T-helper 1 cell treated with Interleukin-12 subunit alpha and Interleukin-12 subunit beta and Interleukin-4 antibody, amounts not matched to agents 30 μg/mL and 1 μg/mL, for 36 hours (primary cell): ENCODE data around the gene RECQL5.
"Not testable (repeated sequence)": the region's sequence is repeated elsewhere in the genome, so short reads cannot be mapped to it uniquely, and the experiment has no call there.

ENCODE experiments used
- H3K27ac Mint-ChIP-seq: one replicate; pipeline ENCODE4 v1.8.0; 2021; ENCODE audit warnings: mild to moderate bottlenecking, mixed read lengths
- H3K27me3 Mint-ChIP-seq: one replicate; pipeline ENCODE4 v1.8.0; 2021; ENCODE audit warnings: low read depth, mixed read lengths
- H3K36me3 Mint-ChIP-seq: one replicate; pipeline ENCODE4 v1.8.0; 2021; ENCODE audit warnings: low read depth, mixed read lengths
- H3K4me1 Mint-ChIP-seq: one replicate; pipeline ENCODE4 v1.8.0; 2021; ENCODE audit warnings: low read depth, mixed read lengths
- H3K4me3 Mint-ChIP-seq: one replicate; pipeline ENCODE4 v1.8.0; 2021; ENCODE audit warnings: mild to moderate bottlenecking, moderate library complexity, mixed read lengths
- H3K9me3 Mint-ChIP-seq: one replicate; pipeline ENCODE4 v1.8.0; 2021; ENCODE audit warnings: mixed read lengths

RECQL5 gene

DNA sequence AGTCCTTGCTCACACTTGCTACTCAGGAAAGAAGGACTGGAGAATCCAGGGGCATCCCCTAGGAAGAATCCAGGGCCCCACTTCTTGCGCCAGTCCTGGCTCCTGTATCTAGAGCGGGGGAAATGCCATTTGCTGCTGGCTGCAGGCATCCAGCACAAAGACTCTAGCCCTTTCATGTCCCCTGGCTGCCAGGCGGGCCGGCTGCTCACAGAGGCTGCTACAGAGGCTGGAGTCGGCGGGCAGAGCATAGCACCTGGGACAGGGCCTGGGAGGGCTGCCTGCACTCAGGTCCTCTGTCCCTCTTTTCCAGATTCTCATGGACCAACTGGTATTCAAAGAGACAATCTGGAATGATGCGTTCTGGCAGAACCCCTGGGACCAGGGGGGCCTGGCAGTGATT lies 19.9 kb downstream of the RECQL5 start:
- H3K9me3 Mint-ChIP-seq, result no peaks in the 10 kb centered on the region

DNA sequence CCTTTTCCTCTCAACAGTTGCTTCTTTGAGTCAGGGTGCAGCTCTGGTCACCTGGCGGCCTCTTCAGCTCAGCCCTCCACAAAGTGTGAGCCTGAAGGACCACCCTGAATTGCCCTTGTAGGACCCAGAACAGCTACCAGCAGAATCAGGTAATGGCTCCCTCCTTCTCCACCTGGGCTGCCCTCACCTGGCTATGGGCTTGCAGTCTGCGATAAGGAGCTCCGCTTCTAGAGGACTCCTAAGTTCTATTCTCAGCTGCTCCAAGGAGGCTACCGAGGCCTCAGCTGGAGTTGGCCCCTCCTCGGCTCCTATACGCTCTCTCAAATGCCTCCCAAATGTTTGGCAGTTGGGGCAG lies 20.3 kb downstream of the RECQL5 start:
- Mint-ChIP-seq H3K27ac (no peak overlapping the region), H3K36me3 (peaks cover 5% of the 10 kb centered on the region), H3K4me3 (no peak overlapping the region), H3K4me1 (peaks cover 7% of the 10 kb centered on the region), H3K27me3 (no peaks in the 10 kb centered on the region), H3K9me3 (no peaks in the 10 kb centered on the region)

More for the DNA sequence above, 19.9 kb downstream of the RECQL5 start:
- H3K27me3 Mint-ChIP-seq, result no peaks in the 10 kb centered on the region
- H3K27ac Mint-ChIP-seq, result no peak overlapping the region
- peaks cover 7% of the 10 kb centered on the region for H3K4me1 Mint-ChIP-seq
- no peak overlapping the region for H3K4me3 Mint-ChIP-seq
- peaks cover 5% of the 10 kb centered on the region for H3K36me3 Mint-ChIP-seq

DNA sequence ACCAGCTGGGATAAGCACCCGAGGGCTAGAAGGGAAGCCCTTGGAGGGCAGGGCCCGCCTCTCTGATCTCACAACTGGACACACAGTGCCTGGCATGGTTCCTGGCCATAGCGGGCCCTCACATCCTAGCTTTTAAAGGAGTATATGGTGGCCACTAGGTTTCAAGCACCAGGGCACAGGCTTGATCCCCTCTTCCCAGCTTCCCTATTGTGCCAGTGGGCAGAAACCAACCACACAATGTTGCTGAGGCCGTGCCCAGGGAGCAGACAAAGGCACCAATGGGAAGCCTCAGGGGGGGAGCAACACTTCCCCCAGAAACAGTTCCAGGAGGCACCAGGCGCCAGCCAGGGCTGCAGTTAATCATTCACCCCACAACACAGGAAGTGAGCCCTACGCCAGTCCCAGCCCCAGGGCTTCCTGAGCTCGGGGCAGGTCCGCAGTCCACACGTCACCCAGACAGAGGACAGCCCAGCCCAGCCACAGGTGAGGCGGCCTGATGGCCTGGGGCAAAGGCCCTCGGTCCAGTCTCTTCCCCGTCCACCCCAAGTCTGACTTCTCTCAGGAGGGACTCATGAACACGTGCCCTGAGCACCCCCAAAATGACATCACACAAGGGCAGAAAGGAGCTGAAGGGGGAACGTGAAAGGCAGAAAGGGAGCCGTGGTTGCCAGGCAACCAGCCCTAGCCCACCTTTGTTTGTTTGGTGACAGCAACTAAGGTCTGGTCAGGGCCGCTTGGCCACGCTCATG lies 20.9 kb downstream of the RECQL5 start:
- peaks cover 7% of the 10 kb centered on the region for H3K4me1 Mint-ChIP-seq
- H3K36me3 Mint-ChIP-seq, result peaks cover 5% of the 10 kb centered on the region
- peak overlapping the region; percentile 10 for H3K27ac Mint-ChIP-seq
- H3K4me3 Mint-ChIP-seq, result no peak overlapping the region
- H3K27me3 Mint-ChIP-seq, result no peaks in the 10 kb centered on the region
- H3K9me3 Mint-ChIP-seq, result no peaks in the 10 kb centered on the region

DNA sequence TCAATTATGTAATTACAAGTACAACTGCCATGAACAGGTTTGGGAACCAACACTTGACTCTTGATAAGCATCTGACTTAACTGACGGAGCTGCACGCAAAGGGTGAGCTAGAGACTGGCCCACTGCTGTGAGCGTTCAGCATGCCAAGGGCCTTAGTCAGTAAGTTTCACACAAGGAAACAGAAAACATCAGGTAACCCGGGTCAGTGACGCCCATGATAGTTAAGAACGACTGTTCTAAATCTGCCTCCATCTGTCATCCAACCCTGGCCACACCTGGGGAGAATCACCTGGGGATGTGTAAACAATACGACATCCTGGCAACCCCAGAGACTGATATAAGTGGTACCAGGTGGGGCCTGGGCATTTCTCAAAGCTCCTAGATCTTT lies 21.5 kb downstream of the RECQL5 start:
- Mint-ChIP-seq H3K4me1 (peaks cover 7% of the 10 kb centered on the region), H3K27ac (no peak overlapping the region), H3K9me3 (no peaks in the 10 kb centered on the region), H3K36me3 (peaks cover 2% of the 10 kb centered on the region), H3K4me3 (no peak overlapping the region), H3K27me3 (no peaks in the 10 kb centered on the region)

DNA sequence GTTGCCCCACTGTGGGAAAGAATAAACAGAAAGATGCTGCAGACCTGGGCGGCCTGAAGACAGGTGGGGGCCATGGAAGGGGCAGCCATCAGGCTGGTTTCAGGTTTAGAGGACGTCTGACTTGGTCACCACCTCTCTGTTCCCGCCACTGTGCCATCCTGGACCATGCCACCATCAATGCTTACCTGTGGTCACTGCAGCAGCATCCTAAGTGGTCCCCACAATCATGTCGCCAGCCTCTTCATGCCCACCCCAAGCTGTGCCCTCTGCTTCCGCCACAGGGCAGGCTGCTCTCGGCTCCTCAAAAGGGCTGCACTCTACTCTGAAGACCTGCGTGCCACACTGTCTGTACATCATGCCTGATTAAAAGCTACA lies 23.3 kb downstream of the RECQL5 start:
- H3K4me3 Mint-ChIP-seq, result no peak overlapping the region
- no peaks in the 10 kb centered on the region for H3K9me3 Mint-ChIP-seq
- no peak overlapping the region for H3K27ac Mint-ChIP-seq
- H3K36me3 Mint-ChIP-seq, result no peaks in the 10 kb centered on the region
- no peaks in the 10 kb centered on the region for H3K27me3 Mint-ChIP-seq
- H3K4me1 Mint-ChIP-seq, result peaks cover 7% of the 10 kb centered on the region

DNA sequence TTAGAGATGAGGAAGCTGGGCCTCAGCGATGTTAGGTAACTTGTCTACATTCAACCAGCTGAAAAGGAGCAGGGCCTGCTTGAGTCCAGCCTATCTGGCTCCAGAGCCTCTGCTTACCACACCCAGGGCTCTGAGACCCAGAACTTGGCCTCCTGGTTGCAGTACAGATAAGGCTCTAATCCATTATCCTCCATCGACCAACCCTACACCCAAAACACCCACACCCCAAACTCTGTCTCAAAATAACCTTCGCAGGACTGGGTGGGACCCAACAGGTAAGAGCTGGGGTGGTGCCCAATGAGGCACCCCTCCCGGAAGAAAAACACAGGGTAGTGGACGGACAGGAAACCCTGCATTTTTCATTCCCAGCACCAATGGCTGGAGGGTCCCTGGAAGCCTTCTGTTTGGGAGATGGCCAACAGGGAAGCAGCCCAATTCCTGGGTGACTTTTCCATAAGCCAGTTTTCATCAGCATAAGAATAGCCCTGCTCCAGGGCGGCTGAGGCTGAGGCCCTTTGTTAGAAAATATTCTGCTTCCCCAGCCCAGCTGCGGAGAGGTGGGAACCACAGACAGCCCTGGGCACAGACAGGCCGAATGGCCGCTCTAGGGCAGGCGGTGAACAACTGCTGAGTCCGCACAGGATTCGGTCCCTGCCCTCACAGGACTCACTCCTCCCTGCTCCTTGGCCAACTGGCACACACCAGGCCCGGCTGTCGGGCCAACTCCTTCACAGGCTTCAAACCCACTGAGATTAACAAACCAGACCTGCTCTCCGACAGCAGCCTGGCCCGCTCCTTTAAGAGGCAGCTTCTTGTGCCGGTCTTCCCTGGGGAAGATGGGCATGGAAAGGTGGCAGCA lies 23.9 kb downstream of the RECQL5 start:
- Mint-ChIP-seq H3K9me3 (no peaks in the 10 kb centered on the region), H3K27ac (no peak overlapping the region), H3K4me3 (no peak overlapping the region), H3K4me1 (peaks cover 7% of the 10 kb centered on the region), H3K27me3 (no peaks in the 10 kb centered on the region), H3K36me3 (no peaks in the 10 kb centered on the region)

DNA sequence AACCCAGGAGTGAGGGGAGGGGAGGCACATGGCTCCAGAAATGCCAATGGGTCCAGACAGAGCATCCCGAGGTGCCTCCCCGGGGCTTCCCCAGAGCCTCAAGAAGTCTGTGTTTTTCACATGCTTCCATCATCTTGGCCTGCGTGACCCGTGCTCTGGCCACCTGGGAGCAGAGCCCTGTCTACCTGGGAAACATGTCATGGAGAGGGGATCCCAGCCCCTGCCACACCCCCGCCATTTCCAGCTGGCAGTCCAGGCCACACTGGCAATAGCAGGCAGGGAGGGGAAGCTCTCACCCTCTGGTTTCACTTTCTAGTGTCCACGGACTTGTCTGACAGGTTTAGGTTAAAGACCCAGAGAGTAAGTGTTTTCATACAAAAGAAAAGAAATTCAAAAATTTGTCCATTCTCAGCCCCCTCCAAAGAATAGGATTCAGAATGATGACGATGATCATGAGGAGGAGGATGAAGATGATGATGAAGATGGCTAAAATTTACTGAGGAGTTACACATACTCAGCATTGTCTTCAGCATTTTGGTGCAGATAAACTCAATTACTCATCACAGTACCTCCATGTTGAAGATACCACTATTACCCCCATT lies 24.7 kb downstream of the RECQL5 start:
- Mint-ChIP-seq H3K4me1 (peaks cover 7% of the 10 kb centered on the region), H3K4me3 (no peak overlapping the region), H3K27me3 (no peaks in the 10 kb centered on the region), H3K9me3 (no peaks in the 10 kb centered on the region), H3K36me3 (no peaks in the 10 kb centered on the region), H3K27ac (no peak overlapping the region)

DNA sequence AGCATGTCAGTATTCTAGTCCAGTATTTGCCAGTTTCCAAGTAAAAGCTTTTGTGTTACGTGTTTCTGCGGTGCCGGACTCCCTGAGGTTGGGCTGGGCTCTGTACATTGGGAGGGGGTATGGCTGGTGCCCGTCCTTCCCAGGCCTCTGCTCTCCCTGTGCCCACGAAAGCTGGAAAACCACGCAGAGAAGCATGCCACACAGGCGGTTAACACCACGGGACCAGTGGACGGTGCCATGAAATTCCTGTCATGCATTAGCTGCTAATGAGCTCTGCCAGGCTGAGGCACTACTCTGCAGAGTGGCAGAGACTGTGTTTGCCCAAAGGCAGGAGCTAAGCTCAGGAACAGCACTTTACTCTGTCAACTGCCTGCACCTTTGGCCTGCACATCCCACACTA lies 25.6 kb downstream of the RECQL5 start:
- no peaks in the 10 kb centered on the region for H3K27me3 Mint-ChIP-seq
- H3K36me3 Mint-ChIP-seq, result no peaks in the 10 kb centered on the region

DNA sequence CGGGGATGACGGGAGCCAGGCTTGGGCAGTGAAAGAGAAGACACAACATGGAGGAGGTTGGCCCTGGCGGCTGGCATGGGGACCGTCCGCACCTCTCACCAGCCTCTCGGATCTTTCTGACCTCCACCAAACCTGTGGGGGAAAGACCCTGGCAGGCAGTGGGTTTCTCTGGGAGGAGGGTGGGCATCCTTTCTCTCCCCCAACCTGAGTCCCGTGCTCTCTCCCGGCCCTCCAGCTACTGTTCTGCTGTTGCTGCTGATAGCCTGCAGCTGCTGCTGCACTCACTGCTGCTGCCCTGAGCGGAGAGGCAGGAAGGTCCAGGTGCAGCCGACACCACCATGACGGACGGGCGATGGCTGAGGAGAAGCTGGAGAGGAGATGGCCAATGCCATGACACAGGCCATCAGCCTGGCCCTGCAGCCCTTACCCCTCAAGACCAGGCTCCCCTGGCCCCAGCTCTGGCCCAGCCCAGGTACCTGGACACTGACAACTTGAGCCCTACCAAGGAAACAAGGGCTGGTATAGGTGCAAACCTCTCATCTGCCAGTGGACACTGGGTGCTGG lies 26.3 kb downstream of the RECQL5 start:
- peaks cover 4% of the 10 kb centered on the region for H3K4me1 Mint-ChIP-seq
- H3K27ac Mint-ChIP-seq, result no peak overlapping the region
- H3K36me3 Mint-ChIP-seq, result no peaks in the 10 kb centered on the region
- H3K9me3 Mint-ChIP-seq, result no peaks in the 10 kb centered on the region
- no peak overlapping the region for H3K4me3 Mint-ChIP-seq
- no peaks in the 10 kb centered on the region for H3K27me3 Mint-ChIP-seq

More for the DNA sequence above, 25.6 kb downstream of the RECQL5 start:
- Mint-ChIP-seq H3K4me1 (peaks cover 7% of the 10 kb centered on the region), H3K4me3 (no peak overlapping the region), H3K27ac (no peak overlapping the region), H3K9me3 (no peaks in the 10 kb centered on the region)

DNA sequence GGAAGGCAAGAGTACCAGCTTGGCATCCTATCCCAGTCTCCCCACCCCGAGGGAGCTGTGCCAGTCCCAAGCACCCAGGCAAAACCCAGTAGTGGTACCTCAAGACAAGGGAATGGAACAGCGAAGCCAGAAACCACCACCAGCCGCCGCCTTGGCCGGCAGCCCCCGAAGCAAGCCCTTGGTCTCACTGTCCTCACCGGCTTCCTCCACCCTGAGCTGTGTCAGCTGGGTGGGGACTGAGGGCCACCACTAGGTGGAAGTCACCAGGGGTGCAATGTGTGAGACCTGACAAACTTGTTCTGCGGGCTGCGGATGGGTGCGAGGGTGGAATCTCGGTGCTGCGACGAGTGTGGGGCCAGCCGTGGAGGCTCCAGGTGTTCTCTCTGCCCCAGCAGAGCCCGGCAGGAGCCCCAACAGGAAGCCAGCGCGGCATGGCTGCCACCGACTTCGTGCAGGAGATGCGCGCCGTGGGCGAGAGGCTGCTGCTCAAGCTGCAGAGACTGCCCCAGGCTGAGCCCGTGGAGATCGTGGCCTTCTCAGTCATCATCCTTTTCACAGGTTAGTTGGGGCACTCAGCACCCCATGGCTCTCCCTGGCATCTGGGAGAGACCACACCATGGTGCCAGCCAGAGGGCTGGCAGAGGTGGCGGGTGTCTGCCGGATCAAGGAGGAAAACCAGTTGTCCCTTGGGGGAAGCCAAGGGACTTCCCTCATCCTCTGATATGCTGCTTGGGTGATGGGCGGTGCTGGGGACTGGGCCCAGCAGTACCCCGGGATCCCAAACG lies 27.0 kb downstream of the RECQL5 start:
- no peak overlapping the region for H3K27ac Mint-ChIP-seq
- H3K27me3 Mint-ChIP-seq, result no peaks in the 10 kb centered on the region
- peaks cover 4% of the 10 kb centered on the region for H3K4me1 Mint-ChIP-seq
- H3K9me3 Mint-ChIP-seq, result no peaks in the 10 kb centered on the region
- H3K4me3 Mint-ChIP-seq, result no peak overlapping the region
- no peaks in the 10 kb centered on the region for H3K36me3 Mint-ChIP-seq

DNA sequence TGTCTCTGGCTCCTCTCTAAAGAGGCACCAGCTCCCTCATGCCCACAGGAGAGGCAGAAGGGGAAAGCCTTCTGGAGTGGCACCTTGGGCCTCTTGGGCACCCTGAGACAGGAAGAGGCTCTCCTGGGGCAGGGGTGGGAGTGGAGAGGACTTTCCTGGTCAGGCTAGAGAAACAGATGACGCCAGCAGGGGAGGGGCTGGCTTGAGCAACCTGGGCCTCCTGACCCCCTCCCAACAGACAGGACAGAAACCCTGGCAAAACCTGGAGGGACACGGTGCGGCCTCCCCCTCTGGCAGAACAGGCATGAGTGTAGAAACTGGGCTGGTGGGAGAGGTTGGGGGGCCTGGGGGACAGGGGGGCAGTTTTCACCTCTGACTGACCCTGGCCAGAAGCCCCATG lies 27.6 kb downstream of the RECQL5 start:
- Mint-ChIP-seq H3K4me1 (peaks cover 4% of the 10 kb centered on the region), H3K27me3 (no peaks in the 10 kb centered on the region), H3K36me3 (no peaks in the 10 kb centered on the region), H3K27ac (no peak overlapping the region), H3K4me3 (no peak overlapping the region), H3K9me3 (no peaks in the 10 kb centered on the region)

DNA sequence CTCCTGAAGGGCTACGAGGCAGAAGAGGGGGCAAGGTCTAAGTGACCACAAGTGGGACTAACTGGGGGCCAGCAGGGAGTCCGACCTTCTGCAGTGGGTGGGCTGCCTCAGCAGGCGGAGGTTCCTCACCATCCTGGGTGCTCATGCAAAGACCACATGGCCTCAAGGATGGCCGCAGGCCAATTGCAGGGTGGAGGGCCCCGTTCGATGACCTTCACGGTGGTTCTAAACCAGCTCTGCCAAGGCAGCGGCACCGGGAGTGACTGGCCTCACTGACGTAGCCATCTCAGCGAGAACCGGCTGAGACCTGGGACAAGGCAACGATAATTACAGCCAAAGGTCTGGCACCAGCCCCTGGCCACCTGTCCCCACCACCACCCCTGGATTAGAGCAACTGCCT lies 28.1 kb downstream of the RECQL5 start:
- Mint-ChIP-seq H3K36me3 (no peaks in the 10 kb centered on the region), H3K27me3 (no peaks in the 10 kb centered on the region), H3K27ac (no peak overlapping the region), H3K9me3 (no peaks in the 10 kb centered on the region), H3K4me1 (peaks cover 4% of the 10 kb centered on the region), H3K4me3 (no peak overlapping the region)

DNA sequence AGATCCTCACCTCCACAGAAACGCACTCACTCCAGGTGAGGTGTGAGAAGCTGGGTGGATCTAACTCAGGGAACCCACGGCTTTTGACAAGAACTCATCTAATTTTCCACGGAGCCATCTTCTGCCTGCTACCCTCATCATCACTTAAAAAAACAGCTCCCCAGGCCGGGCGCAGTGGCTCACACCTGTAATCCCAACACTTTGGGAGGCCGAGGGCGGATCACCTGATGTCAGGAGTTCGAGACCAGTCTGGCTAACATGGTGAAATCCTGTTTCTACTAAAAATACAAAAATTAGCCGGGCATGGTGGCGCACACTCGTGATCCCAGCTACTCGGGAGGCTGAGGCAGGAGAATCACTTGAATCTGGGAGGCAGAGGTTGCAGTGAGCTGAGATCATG lies 28.9 kb downstream of the RECQL5 start:
- not testable (repeated sequence) for H3K4me3 Mint-ChIP-seq, H3K36me3 Mint-ChIP-seq, H3K27ac Mint-ChIP-seq, H3K27me3 Mint-ChIP-seq, H3K4me1 Mint-ChIP-seq, H3K9me3 Mint-ChIP-seq

DNA sequence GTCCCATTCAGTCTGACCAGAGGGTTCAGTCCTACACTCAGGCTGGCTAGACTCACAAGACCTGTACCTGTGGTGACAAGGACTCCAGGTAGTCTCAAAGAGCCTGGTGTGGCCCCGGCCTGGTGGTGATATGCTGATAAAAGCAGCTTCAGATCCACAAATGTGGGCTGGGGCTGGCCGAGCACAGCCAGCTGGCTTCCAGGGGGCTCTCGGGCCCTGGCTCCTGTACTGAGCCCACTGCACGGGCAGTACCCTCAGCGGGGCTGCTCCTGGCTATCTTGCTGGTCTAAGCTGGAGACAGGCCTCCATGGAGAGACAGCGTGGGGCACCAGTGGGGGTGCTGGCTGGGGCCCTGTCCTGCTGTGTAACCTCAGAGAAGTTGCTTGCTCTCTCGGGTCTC lies 29.4 kb downstream of the RECQL5 start:
- Mint-ChIP-seq H3K27me3 (no peaks in the 10 kb centered on the region), H3K4me1 (peaks cover 4% of the 10 kb centered on the region), H3K36me3 (no peaks in the 10 kb centered on the region), H3K27ac (no peak overlapping the region), H3K9me3 (no peaks in the 10 kb centered on the region), H3K4me3 (no peak overlapping the region)
